Neuronal stem cell (in vitro differentiated cells): Measurements from ENCODE around the gene PEA15.

ENCODE experiments used
- DNase-seq: peaks from one replicate; pipeline ENCODE4 v3.0.0-alpha.2; 2013; ENCODE audit warnings: low spot score
- H2AFZ ChIP-seq: one replicate; pipeline ENCODE4 v1.6.1; 2013; ENCODE audit warnings: mild to moderate bottlenecking, low read length, inconsistent platforms
- H2AK5ac ChIP-seq: 2 replicates; pipeline ENCODE4 v1.6.1; 2013; ENCODE audit warnings: low read depth, mild to moderate bottlenecking, inconsistent platforms, low read length, moderate library complexity, mixed read lengths
- H2BK120ac ChIP-seq: 2 replicates; pipeline ENCODE4 v1.6.1; 2013; ENCODE audit warnings: low read depth, mild to moderate bottlenecking, inconsistent platforms, low read length, moderate library complexity, mixed read lengths
- H2BK12ac ChIP-seq: one replicate; pipeline ENCODE4 v1.6.1; 2013; ENCODE audit warnings: low read length, inconsistent platforms
- H2BK15ac ChIP-seq: 2 replicates; pipeline ENCODE4 v1.6.1; 2013; ENCODE audit warnings: mild to moderate bottlenecking, low read length, inconsistent platforms, mixed read lengths
- H2BK5ac ChIP-seq: one replicate; pipeline ENCODE4 v1.6.1; 2013; ENCODE audit warnings: inconsistent platforms, mild to moderate bottlenecking, low read length, moderate library complexity
- H3K14ac ChIP-seq: one replicate; pipeline ENCODE4 v1.6.1; 2013; ENCODE audit warnings: low read length, inconsistent platforms
- H3K18ac ChIP-seq: 2 replicates; pipeline ENCODE4 v1.6.1; 2013; ENCODE audit warnings: low read length, inconsistent platforms
- H3K23ac ChIP-seq: 2 replicates; pipeline ENCODE4 v1.6.1; 2013; ENCODE audit warnings: low read depth, mild to moderate bottlenecking, mixed read lengths, low read length, inconsistent platforms; ENCODE audit not compliant: poor library complexity
- H3K27ac ChIP-seq: replicated peaks from 3 replicates; pipeline ENCODE4 v1.5.1; 2013; ENCODE audit warnings: low read length, inconsistent platforms
- H3K27me3 ChIP-seq, 3 experiments: 2 replicates each; pipeline ENCODE4 v1.6.1; 2013; ENCODE audit warnings: low read length in 3 of 3, mild to moderate bottlenecking in 2 of 3, inconsistent platforms in 1 of 3, low read depth in 1 of 3, mixed read lengths in 1 of 3, moderate library complexity in 1 of 3; ENCODE audit not compliant: control insufficient read depth in 3 of 3, insufficient read depth in 3 of 3
- H3K36me3 ChIP-seq, 2 donors: replicated peaks in 1 of 2; 2 replicates each; pipeline ENCODE4 v1.6.1; 2013; ENCODE audit warnings: low read length in 2 of 2; ENCODE audit not compliant: control insufficient read depth in 2 of 2, insufficient read depth in 2 of 2
- H3K4ac ChIP-seq: 2 replicates; pipeline ENCODE4 v1.6.1; 2013; ENCODE audit warnings: inconsistent platforms, mild to moderate bottlenecking, low read length, moderate library complexity
- H3K4me1 ChIP-seq, 2 donors: 1 replicate in 1 of 2; 2 replicates in 1 of 2; pipeline ENCODE4 v1.6.1; 2013; ENCODE audit warnings: low read length in 2 of 2, low read depth in 1 of 2; ENCODE audit not compliant: control insufficient read depth in 2 of 2, insufficient read depth in 1 of 2
- H3K4me2 ChIP-seq: one replicate; pipeline ENCODE4 v1.6.1; 2013; ENCODE audit warnings: mild to moderate bottlenecking, low read length, inconsistent platforms; ENCODE audit not compliant: insufficient read depth, poor library complexity, severe bottlenecking
- H3K4me3 ChIP-seq, 2 donors: 2 replicates each; pipeline ENCODE4 v1.5.1; 2013; ENCODE audit warnings: low read length in 2 of 2, mild to moderate bottlenecking in 2 of 2, inconsistent platforms in 1 of 2, moderate library complexity in 1 of 2
- H3K79me1 ChIP-seq: one replicate; pipeline ENCODE4 v1.6.1; 2013; ENCODE audit warnings: low read depth, mild to moderate bottlenecking, inconsistent platforms, low read length, moderate library complexity
- H3K9ac ChIP-seq: one replicate; pipeline ENCODE4 v1.6.1; 2013; ENCODE audit warnings: mild to moderate bottlenecking, low read depth, low read length, inconsistent platforms; ENCODE audit not compliant: poor library complexity
- H3K9me3 ChIP-seq, 2 donors: replicated peaks in 1 of 2; 2 replicates each; pipeline versions ENCODE3 to v1.6.1; 2013; ENCODE audit warnings: low read length in 2 of 2, mild to moderate bottlenecking in 2 of 2, inconsistent platforms in 1 of 2, low read depth in 1 of 2, mixed read lengths in 1 of 2, moderate library complexity in 1 of 2; ENCODE audit not compliant: control insufficient read depth in 2 of 2, insufficient read depth in 1 of 2
- H4K8ac ChIP-seq: one replicate; pipeline ENCODE4 v1.6.1; 2013; ENCODE audit warnings: low read depth, mild to moderate bottlenecking, inconsistent platforms, low read length, moderate library complexity
- H4K91ac ChIP-seq: one replicate; pipeline ENCODE4 v1.6.1; 2013; ENCODE audit warnings: low read length, low read depth, mild to moderate bottlenecking, inconsistent platforms; ENCODE audit not compliant: poor library complexity
- WGBS, 2 donors: extraction: QIAGEN DNeasy Blood & Tissue Kit; methylation state at CpG; one replicate each; pipeline ENCODE4 v1.1.7; 2013; ENCODE audit warnings: missing lambda C conversion rate in 2 of 2, mixed read lengths in 1 of 2; ENCODE audit not compliant: insufficient read length in 2 of 2, insufficient replicate concordance in 1 of 2; ENCODE audit errors: extremely low coverage in 2 of 2; 5-methylcytosine and 5-hydroxymethylcytosine counted together

The PEA15 gene

DNA sequence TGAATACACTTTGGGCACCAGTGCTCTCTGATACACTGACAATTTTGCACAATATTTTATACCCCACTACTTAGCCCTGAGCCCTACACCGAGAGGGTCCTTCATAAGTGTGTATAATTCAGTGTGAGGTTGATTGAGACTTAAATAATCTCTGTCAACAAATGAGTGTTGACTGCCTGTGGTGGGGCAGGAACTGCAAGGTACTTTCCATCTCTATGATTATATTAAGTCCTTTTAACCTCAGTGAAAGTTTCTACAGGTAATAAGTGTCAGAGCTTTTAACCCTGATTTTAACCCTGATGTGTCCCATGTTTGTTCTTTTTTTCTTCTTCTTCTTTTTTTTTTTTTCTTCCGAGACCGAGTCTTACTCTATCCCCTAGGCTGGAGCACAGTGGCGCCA is 9.0 kb upstream of the PEA15 start:
- H3K27me3 ChIP-seq = peaks cover 0 to 5% (median 0%) of the 10 kb centered on the region in 3 experiments
- no peak overlapping the region for H3K9ac ChIP-seq
- DNase-seq = no peak
- no peak overlapping the region for H2AK5ac ChIP-seq
- no peak overlapping the region for H3K18ac ChIP-seq
- H3K27ac ChIP-seq = no peak overlapping the region
- no CpG with 5 or more reads among the region's 4 CpGs for WGBS, 2 donors
- no peak overlapping the region for H2BK15ac ChIP-seq
- no peak overlapping the region for H3K14ac ChIP-seq
- no peak overlapping the region for H4K8ac ChIP-seq
- no peak overlapping the region for H2BK120ac ChIP-seq
- H3K4me2 ChIP-seq = no peak overlapping the region
- no peak overlapping the region for H3K4ac ChIP-seq
- H3K9me3 ChIP-seq = peaks cover 0 to 9% of the 10 kb centered on the region in 2 donors
- no peak overlapping the region for H4K91ac ChIP-seq
- H2BK5ac ChIP-seq = no peak overlapping the region
- peaks cover 3% of the 10 kb centered on the region for H3K79me1 ChIP-seq
- H3K4me3 ChIP-seq = no peak overlapping the region
- H2AFZ ChIP-seq = no peak overlapping the region
- peaks cover 12 to 13% of the 10 kb centered on the region in 2 donors for H3K4me1 ChIP-seq
- H2BK12ac ChIP-seq = no peak overlapping the region
- H3K36me3 ChIP-seq = peaks cover 0 to 6% of the 10 kb centered on the region in 2 donors
- no peak overlapping the region for H3K23ac ChIP-seq

DNA sequence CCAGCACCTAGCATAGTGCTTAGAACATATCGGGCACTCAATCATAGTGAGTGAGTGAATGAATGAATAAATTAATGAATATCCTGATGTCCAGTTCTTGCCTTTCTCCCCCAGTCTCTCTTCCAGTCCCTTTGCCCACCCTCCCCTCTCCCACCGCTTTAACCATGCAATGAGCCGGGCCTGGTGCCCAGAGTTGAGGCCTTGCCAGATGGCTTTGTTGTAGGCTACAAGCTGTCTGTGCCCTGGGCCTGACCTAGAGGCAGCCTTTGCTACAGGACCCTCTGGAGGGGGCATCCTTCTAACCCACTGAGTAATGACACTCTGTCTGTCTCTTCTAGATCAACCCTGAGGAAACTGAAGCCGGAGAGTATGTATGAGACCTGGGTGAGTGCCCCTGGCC is 8.0 kb upstream of the PEA15 start:
- no peak overlapping the region for H3K9ac ChIP-seq
- H3K18ac ChIP-seq = no peak overlapping the region
- H3K27ac ChIP-seq = no peak overlapping the region
- no peak for DNase-seq
- H2BK12ac ChIP-seq = no peak overlapping the region
- no peak overlapping the region for H2BK15ac ChIP-seq
- H3K4me2 ChIP-seq = no peak overlapping the region
- WGBS, 2 donors = no CpG with 5 or more reads among the region's 4 CpGs
- no peak overlapping the region for H2AFZ ChIP-seq
- H3K27me3 ChIP-seq = peaks cover 0 to 5% (median 0%) of the 10 kb centered on the region in 3 experiments
- peaks cover 12% of the 10 kb centered on the region in 2 donors for H3K4me1 ChIP-seq
- peaks cover 3% of the 10 kb centered on the region for H3K79me1 ChIP-seq
- H3K4me3 ChIP-seq = no peak overlapping the region
- peaks cover 0 to 6% of the 10 kb centered on the region in 2 donors for H3K36me3 ChIP-seq
- no peak overlapping the region for H2BK120ac ChIP-seq
- H2BK5ac ChIP-seq = no peak overlapping the region
- H3K9me3 ChIP-seq = peaks cover 0 to 9% of the 10 kb centered on the region in 2 donors
- no peak overlapping the region for H2AK5ac ChIP-seq
- no peak overlapping the region for H3K4ac ChIP-seq
- no peak overlapping the region for H4K91ac ChIP-seq
- no peak overlapping the region for H3K14ac ChIP-seq
- no peak overlapping the region for H3K23ac ChIP-seq
- no peak overlapping the region for H4K8ac ChIP-seq

- Histone ChIP-seq H3K14ac (no peak overlapping the region), H4K91ac (no peak overlapping the region), H3K18ac (no peak overlapping the region), H2BK120ac (no peak overlapping the region), H2BK12ac (no peak overlapping the region), H4K8ac (no peak overlapping the region), H2BK5ac (no peak overlapping the region), H3K9me3 (no peaks in the 10 kb centered on the region), H3K4me1 (peaks cover 5 to 6% of the 10 kb centered on the region in 2 donors), H2AK5ac (no peak overlapping the region), H2AFZ (no peak overlapping the region), H3K27ac (no peak overlapping the region), H3K27me3 (no peaks in the 10 kb centered on the region), H3K36me3 (no peaks in the 10 kb centered on the region), H3K4ac (no peak overlapping the region), H3K79me1 (peaks cover 5% of the 10 kb centered on the region), H3K23ac (no peak overlapping the region), H3K4me2 (no peak overlapping the region), H2BK15ac (no peak overlapping the region), H3K9ac (no peak overlapping the region), H3K4me3 (no peak overlapping the region)
- no CpG with 5 or more reads among the region's 4 CpGs for WGBS, 2 donors
- DNase-seq = no peak
Observed at GRCh38 chr1:160200786-160201185, 4.4 kb upstream of the PEA15 start.

- Histone ChIP-seq H2BK12ac (no peak overlapping the region), H3K9ac (no peak overlapping the region), H2AFZ (peak overlapping the region; percentile 79), H4K91ac (no peak overlapping the region), H3K23ac (no peak overlapping the region), H3K27ac (no peak overlapping the region), H2BK15ac (peak overlapping the region; percentile 63), H2AK5ac (peak overlapping the region; percentile 53), H3K4me3 (peak overlapping the region in 1 of 2 donors; percentile 94), H2BK5ac (peak overlapping the region; percentile 70), H3K27me3 (no peaks in the 10 kb centered on the region), H2BK120ac (no peak overlapping the region), H3K79me1 (peaks cover 8% of the 10 kb centered on the region), H3K4me2 (no peak overlapping the region), H3K9me3 (no peaks in the 10 kb centered on the region), H3K14ac (no peak overlapping the region), H3K18ac (peak overlapping the region; percentile 60), H3K36me3 (peaks cover 12 to 31% of the 10 kb centered on the region in 2 donors), H3K4ac (no peak overlapping the region), H4K8ac (no peak overlapping the region), H3K4me1 (peaks cover 38 to 39% of the 10 kb centered on the region in 2 donors)
- no CpG with 5 or more reads among the region's 7 CpGs for WGBS, 2 donors
- no peak for DNase-seq
Observed at GRCh38 chr1:160204526-160205241, 500 bp upstream of the PEA15 start.
